GM12878 (cell line): ENCODE results near the gene CUZD1. TPM values are rescaled to one million over a fixed set of nuclear protein-coding genes. Genes with fewer than 3 reads are reported as not detected.

ENCODE experiments used
- ATAC-seq: fragments of 200-7000 bp; cut with Tn5 transposase; 3 replicates; pipeline ENCODE4 v1.9.1; 2020; ENCODE audit warnings: mild to moderate bottlenecking, moderate library complexity
- BruUV-seq: library from RNA; stranded (reverse); fragments of 400-500 nt; replicated peaks from 2 replicates; lab custom pipeline; 2021; lab: Mats Ljungman, UMichigan
- CTCF ChIA-PET: fragments of 300-600 bp; sonication (Branson Sonifier 250); formaldehyde crosslinking; extraction: SDS; loops from one replicate; lab custom pipeline; 2021; ENCODE audit warnings: inconsistent platforms; lab: Yijun Ruan, JAX
- POLR2A ChIA-PET: fragments of 350-600 bp; formaldehyde crosslinking; extraction: SDS; loops from one replicate; lab custom pipeline; 2021; ENCODE audit warnings: inconsistent platforms; lab: Charles Lee
- RAD21 ChIA-PET: fragments of 300-600 bp; sonication (Branson Sonifier 250); formaldehyde crosslinking; loops from one replicate; lab custom pipeline; 2023; ENCODE audit warnings: antibody characterized with exemption; ENCODE audit not compliant: unreplicated experiment; lab: Charles Lee
- SMC1A ChIA-PET: fragments of 300-600 bp; sonication (Branson Sonifier 250); formaldehyde crosslinking; loops from one replicate; lab custom pipeline; 2023; ENCODE audit not compliant: unreplicated experiment, uncharacterized antibody; lab: Charles Lee
- DNase-seq: peaks from one replicate; pipeline ENCODE4 v3.0.0-alpha.2; 2011; ENCODE audit warnings: low read depth, low spot score
- FAIRE-seq: peaks from 3 replicates; lab custom pipeline; 2011; peaks lifted over from hg19 to GRCh38; lab: Jason Lieb, UNC
- H2AFZ ChIP-seq: 2 replicates; pipeline ENCODE4 v1.6.0; 2011; ENCODE audit warnings: low read depth, low read length, control low read depth; ENCODE audit not compliant: control insufficient read depth
- H3K27ac ChIP-seq: 2 replicates; pipeline ENCODE4 v1.5.1; 2011; ENCODE audit warnings: control low read depth; ENCODE audit not compliant: control insufficient read depth, insufficient read depth
- H3K27me3 ChIP-seq, 2 experiments: replicated peaks in 1 of 2; 2 replicates each; pipeline versions ENCODE4 v1.6.0 to v1.6.1; 2011; ENCODE audit warnings: low read length in 1 of 2; ENCODE audit not compliant: control insufficient read depth in 2 of 2, insufficient read depth in 2 of 2
- H3K36me3 ChIP-seq, 2 experiments: 2 replicates each; pipeline ENCODE4 v1.5.1; 2011; ENCODE audit warnings: low read length in 1 of 2; ENCODE audit not compliant: control insufficient read depth in 2 of 2, insufficient read depth in 2 of 2
- H3K4me1 ChIP-seq: 2 replicates; pipeline ENCODE4 v1.6.1; 2011; ENCODE audit warnings: mild to moderate bottlenecking, low read length, moderate library complexity, mixed read lengths; ENCODE audit not compliant: control insufficient read depth, insufficient read depth
- H3K4me2 ChIP-seq: 2 replicates; pipeline ENCODE4 v1.6.0; 2011; ENCODE audit warnings: control low read depth; ENCODE audit not compliant: control insufficient read depth, insufficient read depth
- H3K4me3 ChIP-seq: fragments of 200-600 bp; sonication (generic); 2 replicates; pipeline ENCODE4 v1.5.1; 2016
- H3K79me2 ChIP-seq: 2 replicates; pipeline ENCODE4 v1.6.0; 2011; ENCODE audit warnings: low read length; ENCODE audit not compliant: control insufficient read depth, insufficient read depth
- H3K9ac ChIP-seq: 2 replicates; pipeline ENCODE4 v1.8.0; 2011; ENCODE audit warnings: low read length, control low read depth, mixed read lengths; ENCODE audit not compliant: control insufficient read depth, insufficient read depth
- H3K9me3 ChIP-seq: replicated peaks from 3 replicates; pipeline ENCODE4 v1.5.1; 2011; ENCODE audit warnings: mild to moderate bottlenecking, low read length; ENCODE audit not compliant: control insufficient read depth, insufficient read depth
- H4K20me1 ChIP-seq: 2 replicates; pipeline ENCODE4 v1.6.0; 2011; ENCODE audit not compliant: control insufficient read depth, insufficient read depth
- ATF7 ChIP-seq: fragments of 450-650 bp; IDR thresholded peaks from 2 replicates; pipeline ENCODE4 v1.6.1; 2016; ENCODE audit warnings: low read depth, mild to moderate bottlenecking
- EP300 ChIP-seq, 2 experiments: fragments of 150-350 bp in 1 of 2; IDR thresholded peaks; 2 replicates each; pipeline ENCODE4 v1.6.1; 2011 to 2012; ENCODE audit warnings: low read depth in 2 of 2, low read length in 2 of 2, borderline replicate concordance in 1 of 2, improper control_type of control experiment in 1 of 2, inconsistent platforms in 1 of 2; ENCODE audit not compliant: control insufficient read depth in 1 of 2
- ETV6 ChIP-seq, 2 experiments: fragments of 450-650 bp in 1 of 2; IDR thresholded peaks in 1 of 2; conservative IDR thresholded peaks in 1 of 2; 2 replicates each; pipeline ENCODE4 v1.6.1; 2014; ENCODE audit warnings: antibody characterized with exemption in 1 of 2, borderline replicate concordance in 1 of 2, low read depth in 1 of 2, mild to moderate bottlenecking in 1 of 2, moderate library complexity in 1 of 2
- FOXM1 ChIP-seq: IDR thresholded peaks from 2 replicates; pipeline ENCODE4 v1.6.1; 2012; ENCODE audit warnings: low read depth, mild to moderate bottlenecking, inconsistent platforms, low read length, moderate library complexity
- HDAC6 ChIP-seq: fragments of 200-600 bp; sonication (generic); IDR thresholded peaks from one replicate; pipeline ENCODE4 v1.8.0; 2017; ENCODE audit warnings: antibody characterized with exemption; ENCODE audit not compliant: unreplicated experiment
- IRF4 ChIP-seq: IDR thresholded peaks from 2 replicates; pipeline ENCODE4 v1.6.1; 2011; ENCODE audit warnings: low read depth, low read length
- KLF5 ChIP-seq: fragments of 450-650 bp; IDR thresholded peaks from 2 replicates; pipeline ENCODE4 v1.6.1; 2014; ENCODE audit warnings: mild to moderate bottlenecking; ENCODE audit not compliant: partially characterized antibody
- NR2F1 ChIP-seq: fragments of 450-650 bp; conservative IDR thresholded peaks from 2 replicates; pipeline ENCODE4 v1.6.1; 2017; ENCODE audit warnings: mild to moderate bottlenecking
- SMARCA5 ChIP-seq: fragments of 450-650 bp; IDR thresholded peaks from 2 replicates; pipeline ENCODE4 v1.6.1; 2017; ENCODE audit warnings: mild to moderate bottlenecking
- in situ Hi-C: fragments of 300-500 bp; cut with MboI; formaldehyde crosslinking; loops from 9 replicates; pipeline ENCODE4 v1.14.3; 2018; ENCODE audit warnings: mixed read lengths
- intact Hi-C: fragments of 100-400 bp; cut with micrococcal nuclease; formaldehyde crosslinking; loops from one replicate; pipeline ENCODE4 v1.14.2; 2022; ENCODE audit not compliant: unreplicated experiment
- polyA plus RNA-seq, 11 experiments: library from polyadenylated mRNA; depleted of rRNA in 4 of 11; unstranded in 6 of 11; stranded (reverse) in 5 of 11; fragments of >200 nt; fragmentation: Nextera tagmentation in 4 of 11; fragmentation: Illumina TruSeq in 1 of 11; extraction: Ambion mirVana in 4 of 11; extraction: Trizol in 1 of 11; gene quantifications; 1 replicate in 1 of 11; 2 replicates in 10 of 11; pipeline versions ENCODE4 v1.2.1 to v1.2.3, GENCODE V29; 2011 to 2016; ENCODE audit warnings: inconsistent platforms in 2 of 11, missing spikeins in 2 of 11, low read depth in 1 of 11
- total RNA-seq, 4 experiments: library from RNA; depleted of rRNA in 3 of 4; stranded (reverse); fragments of >200 nt in 3 of 4; fragmentation: Illumina TruSeq in 1 of 4; extraction: Trizol in 1 of 4; gene quantifications; 2 replicates each; pipeline versions ENCODE4 v1.2.1 to v1.2.3, GENCODE V29; 2013 to 2021
- TF ChIP-seq, protein P1 (sequence below): fragments of 150-350 bp; IDR thresholded peaks from 2 replicates; pipeline ENCODE4 v1.6.1; 2014; ENCODE audit warnings: mild to moderate bottlenecking, low read depth, low read length
- TF ChIP-seq, protein P2 (sequence below): IDR thresholded peaks from 2 replicates; pipeline ENCODE4 v1.6.1; 2012; ENCODE audit warnings: low read length, inconsistent platforms
- TF ChIP-seq, protein P3 (sequence below): fragments of 450-650 bp; conservative IDR thresholded peaks from 2 replicates; pipeline ENCODE4 v1.6.1; 2017; ENCODE audit warnings: mild to moderate bottlenecking, moderate library complexity
- TF ChIP-seq, protein P4 (sequence below): fragments of 450-650 bp; IDR thresholded peaks from 2 replicates; pipeline ENCODE4 v1.6.1; 2018; ENCODE audit warnings: mild to moderate bottlenecking, low read depth, moderate library complexity; ENCODE audit not compliant: partially characterized antibody

CUZD1 gene
- total and polyA plus RNA-seq, 10 of the 15 experiments (the other 5 are each of a cell fraction or from before 2014, with no cell fraction given) = 0.66 to 2.3 (median 1.5) TPM

DNA sequence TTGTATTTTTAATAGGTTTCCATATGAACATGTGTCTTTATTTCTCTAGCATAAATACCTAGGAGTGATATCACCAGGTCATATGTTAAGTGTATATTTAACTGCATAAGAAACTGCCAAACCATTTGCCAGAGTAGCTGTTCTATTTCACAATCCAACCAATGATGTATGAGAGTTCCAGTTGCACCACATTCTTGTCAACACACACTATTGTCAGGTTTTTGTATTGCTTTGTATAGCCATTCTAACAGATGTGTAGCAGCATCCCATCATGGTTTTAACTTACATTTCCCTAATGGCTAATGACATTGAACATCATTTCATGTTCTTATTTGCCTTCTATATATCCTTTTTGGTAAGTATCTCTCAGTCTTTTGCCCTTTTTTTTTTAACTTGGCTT lies 4.1 kb downstream of the CUZD1 start:
- CTCF ChIA-PET = no interaction called here
- H3K4me2 ChIP-seq = no peak overlapping the region
- TF ChIP-seq IRF4 = no peak
- no peak for TF ChIP-seq ETV6 (conservative IDR thresholded peaks at IDR 0.05 in 1 of 2, IDR thresholded peaks at IDR 0.05 in 1 of 2; ENCODE audit: borderline replicate concordance in 1 of 2, low read depth in 1 of 2)
- TF ChIP-seq FOXM1 = no peak
- TF ChIP-seq, protein P1, sequence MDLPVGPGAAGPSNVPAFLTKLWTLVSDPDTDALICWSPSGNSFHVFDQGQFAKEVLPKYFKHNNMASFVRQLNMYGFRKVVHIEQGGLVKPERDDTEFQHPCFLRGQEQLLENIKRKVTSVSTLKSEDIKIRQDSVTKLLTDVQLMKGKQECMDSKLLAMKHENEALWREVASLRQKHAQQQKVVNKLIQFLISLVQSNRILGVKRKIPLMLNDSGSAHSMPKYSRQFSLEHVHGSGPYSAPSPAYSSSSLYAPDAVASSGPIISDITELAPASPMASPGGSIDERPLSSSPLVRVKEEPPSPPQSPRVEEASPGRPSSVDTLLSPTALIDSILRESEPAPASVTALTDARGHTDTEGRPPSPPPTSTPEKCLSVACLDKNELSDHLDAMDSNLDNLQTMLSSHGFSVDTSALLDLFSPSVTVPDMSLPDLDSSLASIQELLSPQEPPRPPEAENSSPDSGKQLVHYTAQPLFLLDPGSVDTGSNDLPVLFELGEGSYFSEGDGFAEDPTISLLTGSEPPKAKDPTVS = no peak
- TF ChIP-seq HDAC6 = no peak
- TF ChIP-seq KLF5 = no peak
- TF ChIP-seq, protein P2, sequence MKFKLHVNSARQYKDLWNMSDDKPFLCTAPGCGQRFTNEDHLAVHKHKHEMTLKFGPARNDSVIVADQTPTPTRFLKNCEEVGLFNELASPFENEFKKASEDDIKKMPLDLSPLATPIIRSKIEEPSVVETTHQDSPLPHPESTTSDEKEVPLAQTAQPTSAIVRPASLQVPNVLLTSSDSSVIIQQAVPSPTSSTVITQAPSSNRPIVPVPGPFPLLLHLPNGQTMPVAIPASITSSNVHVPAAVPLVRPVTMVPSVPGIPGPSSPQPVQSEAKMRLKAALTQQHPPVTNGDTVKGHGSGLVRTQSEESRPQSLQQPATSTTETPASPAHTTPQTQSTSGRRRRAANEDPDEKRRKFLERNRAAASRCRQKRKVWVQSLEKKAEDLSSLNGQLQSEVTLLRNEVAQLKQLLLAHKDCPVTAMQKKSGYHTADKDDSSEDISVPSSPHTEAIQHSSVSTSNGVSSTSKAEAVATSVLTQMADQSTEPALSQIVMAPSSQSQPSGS = no peak
- TF ChIP-seq ATF7 = no peak
- no peak for TF ChIP-seq NR2F1
- TF ChIP-seq, protein P3, sequence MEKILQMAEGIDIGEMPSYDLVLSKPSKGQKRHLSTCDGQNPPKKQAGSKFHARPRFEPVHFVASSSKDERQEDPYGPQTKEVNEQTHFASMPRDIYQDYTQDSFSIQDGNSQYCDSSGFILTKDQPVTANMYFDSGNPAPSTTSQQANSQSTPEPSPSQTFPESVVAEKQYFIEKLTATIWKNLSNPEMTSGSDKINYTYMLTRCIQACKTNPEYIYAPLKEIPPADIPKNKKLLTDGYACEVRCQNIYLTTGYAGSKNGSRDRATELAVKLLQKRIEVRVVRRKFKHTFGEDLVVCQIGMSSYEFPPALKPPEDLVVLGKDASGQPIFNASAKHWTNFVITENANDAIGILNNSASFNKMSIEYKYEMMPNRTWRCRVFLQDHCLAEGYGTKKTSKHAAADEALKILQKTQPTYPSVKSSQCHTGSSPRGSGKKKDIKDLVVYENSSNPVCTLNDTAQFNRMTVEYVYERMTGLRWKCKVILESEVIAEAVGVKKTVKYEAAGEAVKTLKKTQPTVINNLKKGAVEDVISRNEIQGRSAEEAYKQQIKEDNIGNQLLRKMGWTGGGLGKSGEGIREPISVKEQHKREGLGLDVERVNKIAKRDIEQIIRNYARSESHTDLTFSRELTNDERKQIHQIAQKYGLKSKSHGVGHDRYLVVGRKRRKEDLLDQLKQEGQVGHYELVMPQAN = no peak
- TF ChIP-seq SMARCA5 = no peak
- TF ChIP-seq EP300 (IDR thresholded peaks at IDR 0.05; ENCODE audit: borderline replicate concordance in 1 of 2, control insufficient read depth in 1 of 2, low read depth in 2 of 2, low read length in 2 of 2) = no peak
- TF ChIP-seq, protein P4, sequence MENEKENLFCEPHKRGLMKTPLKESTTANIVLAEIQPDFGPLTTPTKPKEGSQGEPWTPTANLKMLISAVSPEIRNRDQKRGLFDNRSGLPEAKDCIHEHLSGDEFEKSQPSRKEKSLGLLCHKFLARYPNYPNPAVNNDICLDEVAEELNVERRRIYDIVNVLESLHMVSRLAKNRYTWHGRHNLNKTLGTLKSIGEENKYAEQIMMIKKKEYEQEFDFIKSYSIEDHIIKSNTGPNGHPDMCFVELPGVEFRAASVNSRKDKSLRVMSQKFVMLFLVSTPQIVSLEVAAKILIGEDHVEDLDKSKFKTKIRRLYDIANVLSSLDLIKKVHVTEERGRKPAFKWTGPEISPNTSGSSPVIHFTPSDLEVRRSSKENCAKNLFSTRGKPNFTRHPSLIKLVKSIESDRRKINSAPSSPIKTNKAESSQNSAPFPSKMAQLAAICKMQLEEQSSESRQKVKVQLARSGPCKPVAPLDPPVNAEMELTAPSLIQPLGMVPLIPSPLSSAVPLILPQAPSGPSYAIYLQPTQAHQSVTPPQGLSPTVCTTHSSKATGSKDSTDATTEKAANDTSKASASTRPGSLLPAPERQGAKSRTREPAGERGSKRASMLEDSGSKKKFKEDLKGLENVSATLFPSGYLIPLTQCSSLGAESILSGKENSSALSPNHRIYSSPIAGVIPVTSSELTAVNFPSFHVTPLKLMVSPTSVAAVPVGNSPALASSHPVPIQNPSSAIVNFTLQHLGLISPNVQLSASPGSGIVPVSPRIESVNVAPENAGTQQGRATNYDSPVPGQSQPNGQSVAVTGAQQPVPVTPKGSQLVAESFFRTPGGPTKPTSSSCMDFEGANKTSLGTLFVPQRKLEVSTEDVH = no peak

More for the DNA sequence above, 4.1 kb downstream of the CUZD1 start:
- SMC1A ChIA-PET = no interaction called here
- Histone ChIP-seq H3K4me1 (no peaks in the 10 kb centered on the region), H3K9ac (no peak overlapping the region), H3K4me3 (no peak overlapping the region), H3K79me2 (no peaks in the 10 kb centered on the region), H3K36me3 (peaks cover 0 to 2% of the 10 kb centered on the region in 2 experiments; a peak in 1 of 4 replicates), H2AFZ (no peak overlapping the region), H4K20me1 (no peaks in the 10 kb centered on the region), H3K27ac (no peak overlapping the region), H3K9me3 (no peaks in the 10 kb centered on the region), H3K27me3 (no peaks in the 10 kb centered on the region)
- DNase-seq (no peak), ATAC-seq (no peak), FAIRE-seq (no peak)
- RAD21 ChIA-PET = no interaction called here
- POLR2A ChIA-PET = no interaction called here
- in situ Hi-C loops = no loop called here
- intact Hi-C loops = no loop called here
- no TSS peak for BruUV-seq
